ENCODE results near the gene C19orf33. TPM values are rescaled to one million over a fixed set of nuclear protein-coding genes. Genes with fewer than 3 reads are reported as not detected.

C19orf33 gene
- total and polyA plus RNA-seq, 9 of the 15 experiments (the other 6 are each of a cell fraction or from before 2014, with no cell fraction given): 3.2 TPM; not detected in 8

DNA sequence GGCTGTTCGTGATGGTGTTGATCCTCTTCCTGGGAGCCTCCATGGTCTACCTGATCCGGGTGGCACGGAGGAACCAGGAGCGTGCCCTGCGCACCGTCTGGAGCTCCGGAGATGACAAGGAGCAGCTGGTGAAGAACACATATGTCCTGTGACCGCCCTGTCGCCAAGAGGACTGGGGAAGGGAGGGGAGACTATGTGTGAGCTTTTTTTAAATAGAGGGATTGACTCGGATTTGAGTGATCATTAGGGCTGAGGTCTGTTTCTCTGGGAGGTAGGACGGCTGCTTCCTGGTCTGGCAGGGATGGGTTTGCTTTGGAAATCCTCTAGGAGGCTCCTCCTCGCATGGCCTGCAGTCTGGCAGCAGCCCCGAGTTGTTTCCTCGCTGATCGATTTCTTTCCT is 12.2 kb upstream of the C19orf33 start:
- ChIA-PET POLR2A (interaction anchor here (1.1 to 1.8 kb wide), 2 partner anchors 14 to 22 kb away, joined by 3 to 6 read pairs; no protein-coding TSS in a partner anchor), CTCF (ENCODE audit: low intra/inter-chr PET ratio) (no interaction called here)
- Histone ChIP-seq H3K27ac (ENCODE audit: extremely low read depth, low read depth, low read length) (no peak overlapping the region), H3K36me3 (ENCODE audit: control insufficient read depth, insufficient read depth, low read length) (no peaks in the 10 kb centered on the region), H3K4me3 (no peak overlapping the region), H3K4me2 (ENCODE audit: insufficient read depth, low read length) (no peak overlapping the region), H4K20me1 (replicated peaks; ENCODE audit: control insufficient read depth, insufficient read depth, low read length) (no peaks in the 10 kb centered on the region), H3K27me3 (ENCODE audit: control insufficient read depth in 2 of 2, insufficient read depth in 2 of 2, low read length in 2 of 2) (no peaks in the 10 kb centered on the region), H3K4me1 (replicated peaks in 1 of 2; ENCODE audit: control insufficient read depth in 2 of 2, insufficient read depth in 2 of 2, low read length in 2 of 2) (peaks cover 0 to 26% of the 10 kb centered on the region in 2 experiments; a peak in 2 of 5 replicates), H3K9me1 (ENCODE audit: control insufficient read depth, insufficient read depth, low read length) (no peaks in the 10 kb centered on the region), H3K9ac (ENCODE audit: insufficient read depth in 1 of 2, low read depth in 2 of 2, low read length in 2 of 2) (no peak overlapping the region; a peak in 1 of 4 replicates), H2AFZ (ENCODE audit: low read depth, low read length) (peak overlapping the region; percentile 35), H3K9me3 (replicated peaks; ENCODE audit: control insufficient read depth, insufficient read depth, low read depth, low read length) (no peaks in the 10 kb centered on the region), H3K79me2 (ENCODE audit: control insufficient read depth, insufficient read depth, low read length) (no peaks in the 10 kb centered on the region)
- ATAC-seq: no peak
- BruUV-seq (replicated peaks): no TSS peak
- TF ChIP-seq, protein P1, sequence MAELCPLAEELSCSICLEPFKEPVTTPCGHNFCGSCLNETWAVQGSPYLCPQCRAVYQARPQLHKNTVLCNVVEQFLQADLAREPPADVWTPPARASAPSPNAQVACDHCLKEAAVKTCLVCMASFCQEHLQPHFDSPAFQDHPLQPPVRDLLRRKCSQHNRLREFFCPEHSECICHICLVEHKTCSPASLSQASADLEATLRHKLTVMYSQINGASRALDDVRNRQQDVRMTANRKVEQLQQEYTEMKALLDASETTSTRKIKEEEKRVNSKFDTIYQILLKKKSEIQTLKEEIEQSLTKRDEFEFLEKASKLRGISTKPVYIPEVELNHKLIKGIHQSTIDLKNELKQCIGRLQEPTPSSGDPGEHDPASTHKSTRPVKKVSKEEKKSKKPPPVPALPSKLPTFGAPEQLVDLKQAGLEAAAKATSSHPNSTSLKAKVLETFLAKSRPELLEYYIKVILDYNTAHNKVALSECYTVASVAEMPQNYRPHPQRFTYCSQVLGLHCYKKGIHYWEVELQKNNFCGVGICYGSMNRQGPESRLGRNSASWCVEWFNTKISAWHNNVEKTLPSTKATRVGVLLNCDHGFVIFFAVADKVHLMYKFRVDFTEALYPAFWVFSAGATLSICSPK (IDR thresholded peaks at IDR 0.05; ENCODE audit: borderline replicate concordance): no peak
- in situ Hi-C loops (cut with MboI) (no loop called here), intact Hi-C loops (cut with micrococcal nuclease) (no loop called here)
- no peak for FAIRE-seq
- 66% methylated on average over 15 of the region's 15 CpGs for WGBS (ENCODE audit: insufficient coverage, low coverage, missing lambda C conversion rate)
- DNase-seq (ENCODE audit: extremely low read depth in 1 of 4, low spot score in 3 of 4): no peak

DNA sequence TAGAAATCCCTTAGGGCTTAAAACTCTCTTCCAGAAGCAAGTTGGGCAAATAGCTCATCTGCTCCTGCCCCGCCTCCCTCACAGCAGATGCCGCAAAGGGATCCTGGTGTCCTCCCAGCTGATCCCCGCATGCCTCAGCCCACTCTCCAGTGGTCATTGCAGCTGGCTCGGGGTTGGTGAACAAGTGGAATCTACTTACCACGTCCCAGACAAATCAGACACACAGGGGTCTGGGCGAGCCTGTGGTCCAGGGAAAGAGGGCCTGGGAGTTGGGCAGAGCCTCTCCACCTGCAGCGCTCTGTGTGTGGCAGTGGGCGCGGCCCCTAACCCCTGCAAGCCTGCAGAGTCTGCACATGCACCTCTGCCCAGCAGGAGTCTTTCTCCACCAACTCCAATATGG is 10.8 kb upstream of the C19orf33 start:
- Histone ChIP-seq H3K9me1 (ENCODE audit: control insufficient read depth, insufficient read depth, low read length) (no peaks in the 10 kb centered on the region), H3K4me1 (replicated peaks in 1 of 2; ENCODE audit: control insufficient read depth in 2 of 2, insufficient read depth in 2 of 2, low read length in 2 of 2) (peaks cover 0 to 22% of the 10 kb centered on the region in 2 experiments; a peak in 2 of 5 replicates), H3K4me2 (ENCODE audit: insufficient read depth, low read length) (no peak overlapping the region), H3K9ac (ENCODE audit: insufficient read depth in 1 of 2, low read depth in 2 of 2, low read length in 2 of 2) (peak overlapping the region in 1 of 2 experiments; percentile 11; a peak in 1 of 4 replicates), H3K9me3 (replicated peaks; ENCODE audit: control insufficient read depth, insufficient read depth, low read depth, low read length) (no peaks in the 10 kb centered on the region), H3K79me2 (ENCODE audit: control insufficient read depth, insufficient read depth, low read length) (no peaks in the 10 kb centered on the region), H4K20me1 (replicated peaks; ENCODE audit: control insufficient read depth, insufficient read depth, low read length) (no peaks in the 10 kb centered on the region), H3K36me3 (ENCODE audit: control insufficient read depth, insufficient read depth, low read length) (no peaks in the 10 kb centered on the region), H3K27me3 (ENCODE audit: control insufficient read depth in 2 of 2, insufficient read depth in 2 of 2, low read length in 2 of 2) (no peaks in the 10 kb centered on the region), H3K4me3 (no peak overlapping the region), H2AFZ (ENCODE audit: low read depth, low read length) (no peak overlapping the region), H3K27ac (ENCODE audit: extremely low read depth, low read depth, low read length) (no peak overlapping the region)
- no TSS peak for BruUV-seq (replicated peaks)
- ChIA-PET POLR2A (no interaction called here), CTCF (ENCODE audit: low intra/inter-chr PET ratio) (no interaction called here)
- WGBS (ENCODE audit: insufficient coverage, low coverage, missing lambda C conversion rate): 79% methylated on average over 9 of the region's 9 CpGs
- FAIRE-seq: no peak
- no peak for ATAC-seq
- DNase-seq (ENCODE audit: extremely low read depth in 1 of 4, low spot score in 3 of 4): no peak
- intact Hi-C loops (cut with micrococcal nuclease) (no loop called here), in situ Hi-C loops (cut with MboI) (no loop called here)
- TF ChIP-seq ZNF354B (CRISPR knock-in tag; IDR thresholded peaks at IDR 0.05) (no peak), KLF1 (tag; IDR thresholded peaks at IDR 0.05) (no peak)
- TF ChIP-seq, protein P2, sequence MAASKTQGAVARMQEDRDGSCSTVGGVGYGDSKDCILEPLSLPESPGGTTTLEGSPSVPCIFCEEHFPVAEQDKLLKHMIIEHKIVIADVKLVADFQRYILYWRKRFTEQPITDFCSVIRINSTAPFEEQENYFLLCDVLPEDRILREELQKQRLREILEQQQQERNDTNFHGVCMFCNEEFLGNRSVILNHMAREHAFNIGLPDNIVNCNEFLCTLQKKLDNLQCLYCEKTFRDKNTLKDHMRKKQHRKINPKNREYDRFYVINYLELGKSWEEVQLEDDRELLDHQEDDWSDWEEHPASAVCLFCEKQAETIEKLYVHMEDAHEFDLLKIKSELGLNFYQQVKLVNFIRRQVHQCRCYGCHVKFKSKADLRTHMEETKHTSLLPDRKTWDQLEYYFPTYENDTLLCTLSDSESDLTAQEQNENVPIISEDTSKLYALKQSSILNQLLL (CRISPR knock-in tag; IDR thresholded peaks at IDR 0.05; ENCODE audit: borderline replicate concordance): no peak
- TF ChIP-seq, protein P3, sequence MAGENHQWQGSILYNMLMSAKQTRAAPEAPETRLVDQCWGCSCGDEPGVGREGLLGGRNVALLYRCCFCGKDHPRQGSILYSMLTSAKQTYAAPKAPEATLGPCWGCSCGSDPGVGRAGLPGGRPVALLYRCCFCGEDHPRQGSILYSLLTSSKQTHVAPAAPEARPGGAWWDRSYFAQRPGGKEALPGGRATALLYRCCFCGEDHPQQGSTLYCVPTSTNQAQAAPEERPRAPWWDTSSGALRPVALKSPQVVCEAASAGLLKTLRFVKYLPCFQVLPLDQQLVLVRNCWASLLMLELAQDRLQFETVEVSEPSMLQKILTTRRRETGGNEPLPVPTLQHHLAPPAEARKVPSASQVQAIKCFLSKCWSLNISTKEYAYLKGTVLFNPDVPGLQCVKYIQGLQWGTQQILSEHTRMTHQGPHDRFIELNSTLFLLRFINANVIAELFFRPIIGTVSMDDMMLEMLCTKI (IDR thresholded peaks at IDR 0.05; ENCODE audit: partially characterized antibody): no peak
- TF ChIP-seq, protein P4, sequence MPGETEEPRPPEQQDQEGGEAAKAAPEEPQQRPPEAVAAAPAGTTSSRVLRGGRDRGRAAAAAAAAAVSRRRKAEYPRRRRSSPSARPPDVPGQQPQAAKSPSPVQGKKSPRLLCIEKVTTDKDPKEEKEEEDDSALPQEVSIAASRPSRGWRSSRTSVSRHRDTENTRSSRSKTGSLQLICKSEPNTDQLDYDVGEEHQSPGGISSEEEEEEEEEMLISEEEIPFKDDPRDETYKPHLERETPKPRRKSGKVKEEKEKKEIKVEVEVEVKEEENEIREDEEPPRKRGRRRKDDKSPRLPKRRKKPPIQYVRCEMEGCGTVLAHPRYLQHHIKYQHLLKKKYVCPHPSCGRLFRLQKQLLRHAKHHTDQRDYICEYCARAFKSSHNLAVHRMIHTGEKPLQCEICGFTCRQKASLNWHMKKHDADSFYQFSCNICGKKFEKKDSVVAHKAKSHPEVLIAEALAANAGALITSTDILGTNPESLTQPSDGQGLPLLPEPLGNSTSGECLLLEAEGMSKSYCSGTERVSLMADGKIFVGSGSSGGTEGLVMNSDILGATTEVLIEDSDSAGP (CRISPR knock-in tag; IDR thresholded peaks at IDR 0.05): no peak

Measured in K562 (cell line).